ENCODE data around the gene BEND3.

- TF ChIP-seq CTCF (IDR thresholded peaks at IDR 0.05; ENCODE audit: low read depth, low read length) (no peak), EZH2phosphoT487 (IDR thresholded peaks at IDR 0.05; ENCODE audit: low read depth) (no peak)
Observed at GRCh38 chr6:107124934-107125348, 9.6 kb upstream of the BEND3 start.
